ENCODE results near the gene HIKESHI. TPM values are rescaled to one million over a fixed set of nuclear protein-coding genes. Genes with fewer than 3 reads are reported as not detected.

Gene HIKESHI
- total and polyA plus RNA-seq, 7 donors, result 16.8 to 71.3 (median 59.8) TPM

- 80 to 85% methylated on average over 4 of the region's 4 CpGs for WGBS, 2 donors
- no peak overlapping the region for H3K4me3 ChIP-seq
These were observed 68.1 kb downstream of the HIKESHI start for GRCh38 chr11:86370171-86370570.

GRCh38 chr11:86370922-86371594 lies 69.0 kb downstream of the HIKESHI start:
- H3K4me3 ChIP-seq, result no peak overlapping the region
- no peak for DNase-seq
- TF ChIP-seq CTCF (IDR thresholded peaks at IDR 0.05) (no peak), EP300 (IDR thresholded peaks at IDR 0.05) (no peak), POLR2A (IDR thresholded peaks at IDR 0.05) (no peak), POLR2AphosphoS5 (IDR thresholded peaks at IDR 0.05) (no peak)
- H3K9me3 ChIP-seq, result no peaks in the 10 kb centered on the region
- no peaks in the 10 kb centered on the region for H3K4me1 ChIP-seq
- H3K27ac ChIP-seq, result no peak overlapping the region
- intact Hi-C loops (cut with DNase I), result no loop called here
- H3K27me3 ChIP-seq, result no peaks in the 10 kb centered on the region
- H3K36me3 ChIP-seq, result no peaks in the 10 kb centered on the region
- WGBS, 2 donors, result 65 to 69% methylated on average over 6 of the region's 6 CpGs

More at GRCh38 chr11:86370171-86370570, 68.1 kb downstream of the HIKESHI start:
- Histone ChIP-seq H3K36me3 (no peaks in the 10 kb centered on the region), H3K27me3 (no peaks in the 10 kb centered on the region), H3K4me1 (no peaks in the 10 kb centered on the region), H3K27ac (no peak overlapping the region), H3K9me3 (no peaks in the 10 kb centered on the region)
- intact Hi-C loops (cut with DNase I), result no loop called here
- no peak for DNase-seq
- TF ChIP-seq CTCF (IDR thresholded peaks at IDR 0.05) (no peak), POLR2AphosphoS5 (IDR thresholded peaks at IDR 0.05) (no peak), EP300 (IDR thresholded peaks at IDR 0.05) (no peak), POLR2A (IDR thresholded peaks at IDR 0.05) (no peak)

- intact Hi-C loops (cut with DNase I), result no loop called here
- 98 to 100% methylated on average over 1 of the region's 1 CpG for WGBS, 2 donors
These were observed 70.0 kb downstream of the HIKESHI start for GRCh38 chr11:86372041-86372440.

GRCh38 chr11:86372586-86372985 lies 70.5 kb downstream of the HIKESHI start:
- DNase-seq, result no peak
- TF ChIP-seq EP300 (IDR thresholded peaks at IDR 0.05) (no peak), CTCF (IDR thresholded peaks at IDR 0.05) (no peak), POLR2A (IDR thresholded peaks at IDR 0.05) (no peak), POLR2AphosphoS5 (IDR thresholded peaks at IDR 0.05) (no peak)
- Histone ChIP-seq H3K4me1 (no peaks in the 10 kb centered on the region), H3K27me3 (no peaks in the 10 kb centered on the region), H3K27ac (no peak overlapping the region), H3K9me3 (no peaks in the 10 kb centered on the region), H3K4me3 (no peak overlapping the region), H3K36me3 (no peaks in the 10 kb centered on the region)
- intact Hi-C loops (cut with DNase I), result no loop called here

More at GRCh38 chr11:86372041-86372440, 70.0 kb downstream of the HIKESHI start:
- TF ChIP-seq CTCF (IDR thresholded peaks at IDR 0.05), result no peak
- TF ChIP-seq POLR2AphosphoS5 (IDR thresholded peaks at IDR 0.05), result no peak
- TF ChIP-seq EP300 (IDR thresholded peaks at IDR 0.05), result no peak
- TF ChIP-seq POLR2A (IDR thresholded peaks at IDR 0.05), result no peak
- Histone ChIP-seq H3K4me1 (no peaks in the 10 kb centered on the region), H3K36me3 (no peaks in the 10 kb centered on the region), H3K9me3 (no peaks in the 10 kb centered on the region), H3K27ac (no peak overlapping the region), H3K4me3 (no peak overlapping the region), H3K27me3 (no peaks in the 10 kb centered on the region)
- no peak for DNase-seq

GRCh38 chr11:86374069-86374468 lies 72.0 kb downstream of the HIKESHI start:
- H3K4me1 ChIP-seq, result no peaks in the 10 kb centered on the region
- H3K36me3 ChIP-seq, result no peaks in the 10 kb centered on the region
- no peak overlapping the region for H3K27ac ChIP-seq
- TF ChIP-seq POLR2AphosphoS5 (IDR thresholded peaks at IDR 0.05) (no peak), CTCF (IDR thresholded peaks at IDR 0.05) (no peak), EP300 (IDR thresholded peaks at IDR 0.05) (no peak), POLR2A (IDR thresholded peaks at IDR 0.05) (no peak)
- H3K4me3 ChIP-seq, result no peak overlapping the region
- no peaks in the 10 kb centered on the region for H3K9me3 ChIP-seq
- no peaks in the 10 kb centered on the region for H3K27me3 ChIP-seq
- intact Hi-C loops (cut with DNase I), result no loop called here
- DNase-seq, result no peak
- WGBS, 2 donors, result 39 to 44% methylated on average over 1 of the region's 1 CpG
